Stomach (tissue), 9 donors: Measurements from ENCODE around the gene ATOX1. TPM values are rescaled to one million over a fixed set of nuclear protein-coding genes. Genes with fewer than 3 reads are reported as not detected.

ENCODE experiments used
- DNase-seq, 2 donors: peaks; one replicate each; pipeline versions ENCODE4 v3.0.0 to v3.0.0-alpha.2; 2013 to 2019
- H3K27ac ChIP-seq, 5 donors: fragments of 200-600 bp in 4 of 5; sonication (generic) in 4 of 5; one replicate each; pipeline ENCODE4 v1.5.1; 2013 to 2019; ENCODE audit warnings: mild to moderate bottlenecking in 1 of 5, moderate library complexity in 1 of 5
- H3K27me3 ChIP-seq, 3 donors: fragments of 200-600 bp; sonication (generic); one replicate each; pipeline ENCODE4 v1.5.1; 2017 to 2019; ENCODE audit warnings: mixed run types in 1 of 3
- H3K36me3 ChIP-seq, 4 donors: fragments of 200-600 bp; sonication (generic); 1 replicate in 3 of 4; 2 replicates in 1 of 4; pipeline ENCODE4 v1.5.1; 2016 to 2019
- H3K4me1 ChIP-seq, 4 donors: fragments of 200-600 bp; sonication (generic); one replicate each; pipeline ENCODE4 v1.5.1; 2016 to 2019
- H3K4me3 ChIP-seq, 4 donors: fragments of 200-600 bp; sonication (generic) in 3 of 4; one replicate each; pipeline ENCODE4 v1.5.1; 2016 to 2019; ENCODE audit warnings: mild to moderate bottlenecking in 1 of 4
- H3K9me3 ChIP-seq, 4 donors: fragments of 200-600 bp; sonication (generic); one replicate each; pipeline ENCODE4 v1.5.1; 2016 to 2019
- EP300 ChIP-seq: sonication (generic); formaldehyde crosslinking; IDR thresholded peaks from one replicate; pipeline ENCODE4 v1.6.1; 2017; ENCODE audit warnings: antibody characterized with exemption
- POLR2A ChIP-seq, 4 donors: fragments of 450-650 bp; IDR thresholded peaks; one replicate each; pipeline ENCODE4 v1.6.1; 2016; ENCODE audit warnings: antibody characterized with exemption in 4 of 4, control low read depth in 2 of 4, mild to moderate bottlenecking in 1 of 4, moderate library complexity in 1 of 4
- POLR2AphosphoS5 ChIP-seq, 3 donors: sonication (generic); formaldehyde crosslinking; IDR thresholded peaks; one replicate each; pipeline ENCODE4 v1.6.1; 2016; ENCODE audit warnings: antibody characterized with exemption in 3 of 3
- WGBS, 5 donors: extraction: QIAGEN DNeasy Blood & Tissue Kit in 3 of 5; methylation state at CpG; one replicate each; pipeline versions ENCODE4 v1.1.5 to v1.1.7; 2013 to 2018; 5-methylcytosine and 5-hydroxymethylcytosine counted together
- intact Hi-C: fragments of 100-400 bp; cut with DNase I; formaldehyde crosslinking; loops from one replicate; pipeline ENCODE4 v1.15.1; 2023; ENCODE audit warnings: low total_unique reads
- polyA plus RNA-seq, 3 donors: library from polyadenylated mRNA; stranded (reverse); fragments of 200-250 nt; gene quantifications; one replicate each; pipeline ENCODE4 v1.2.3, GENCODE V29; 2013
- total RNA-seq, 5 donors: library from RNA; depleted of rRNA; stranded (reverse); fragments of >200 nt; gene quantifications; one replicate each; pipeline versions ENCODE4 v1.1.0 to v1.2.3, GENCODE V29; 2014 to 2016
- TF ChIP-seq, protein P1 (sequence below), 7 experiments: fragments of 450-650 bp in 4 of 7; fragments of 200-600 bp in 3 of 7; sonication (generic) in 3 of 7; IDR thresholded peaks; one replicate each; pipeline ENCODE4 v1.5.1; 2016 to 2019; ENCODE audit warnings: antibody characterized with exemption in 7 of 7, control low read depth in 2 of 7, mild to moderate bottlenecking in 1 of 7
- donor health status: healthy with polysubstance abuse.
- donor health status: Bipolar disorder and iron deficiency.
- donor health status: healthy.

The ATOX1 gene
- total and polyA plus RNA-seq, 8 donors: 24.6 to 177 (median 80.6) TPM; not detected in 1

DNA sequence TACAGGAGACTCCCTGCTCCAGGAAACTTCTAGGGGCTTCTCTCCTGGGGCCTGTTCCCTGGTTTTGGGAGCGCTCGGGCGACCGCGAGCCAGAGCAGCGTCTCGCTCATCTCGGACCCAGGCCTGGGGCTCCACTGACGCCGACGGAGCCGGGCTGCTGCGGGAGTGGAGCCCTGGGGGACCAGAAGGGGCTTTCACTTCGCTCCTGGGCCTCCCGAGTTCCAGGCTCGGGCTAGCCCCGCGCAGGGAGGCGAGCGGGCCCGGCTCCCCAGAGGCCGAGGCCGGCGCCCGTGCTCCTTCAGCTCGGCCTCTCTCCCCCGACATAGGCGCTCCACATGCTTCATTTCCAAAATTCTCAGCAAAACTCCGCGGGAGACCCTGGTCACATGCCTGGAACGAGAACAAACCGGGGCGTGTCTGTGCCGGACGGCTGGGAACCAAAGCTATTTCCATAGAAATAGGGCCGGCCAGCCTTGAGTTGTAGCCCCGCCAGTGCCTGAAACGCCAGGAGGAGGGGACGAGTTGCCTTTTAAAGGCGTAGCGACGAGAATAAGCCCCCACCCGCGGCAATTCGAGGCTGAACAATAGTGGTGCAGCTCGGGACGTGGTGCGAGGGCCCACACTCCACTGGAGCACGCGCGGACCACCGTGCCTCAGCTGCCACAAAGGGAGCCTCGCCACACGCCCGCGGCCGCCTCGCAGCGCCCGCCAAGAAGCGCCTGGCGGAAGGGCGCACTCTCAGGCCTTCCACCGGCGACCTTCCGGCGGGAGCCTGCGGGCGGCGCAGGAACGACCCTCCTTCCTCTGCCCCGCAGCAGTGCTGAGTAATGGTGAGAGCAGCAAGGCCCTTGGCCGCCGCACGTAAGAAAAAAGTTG lies 12.2 kb upstream of the ATOX1 start:
- no peaks in the 10 kb centered on the region for H3K9me3 ChIP-seq
- H3K4me1 ChIP-seq: peaks cover 20 to 44% (median 35%) of the 10 kb centered on the region in 4 donors
- peak overlapping the region; percentile 93 to 96 (median 95) for H3K27ac ChIP-seq
- H3K27me3 ChIP-seq: no peaks in the 10 kb centered on the region
- 6 to 18% (median 9%) methylated on average over 46 to 75 of the region's 75 CpGs for WGBS, 5 donors
- H3K4me3 ChIP-seq: peak overlapping the region; percentile 41 to 56 (median 55)
- intact Hi-C loops: no loop called here
- H3K36me3 ChIP-seq: no peaks in the 10 kb centered on the region
- TF ChIP-seq, protein P1, sequence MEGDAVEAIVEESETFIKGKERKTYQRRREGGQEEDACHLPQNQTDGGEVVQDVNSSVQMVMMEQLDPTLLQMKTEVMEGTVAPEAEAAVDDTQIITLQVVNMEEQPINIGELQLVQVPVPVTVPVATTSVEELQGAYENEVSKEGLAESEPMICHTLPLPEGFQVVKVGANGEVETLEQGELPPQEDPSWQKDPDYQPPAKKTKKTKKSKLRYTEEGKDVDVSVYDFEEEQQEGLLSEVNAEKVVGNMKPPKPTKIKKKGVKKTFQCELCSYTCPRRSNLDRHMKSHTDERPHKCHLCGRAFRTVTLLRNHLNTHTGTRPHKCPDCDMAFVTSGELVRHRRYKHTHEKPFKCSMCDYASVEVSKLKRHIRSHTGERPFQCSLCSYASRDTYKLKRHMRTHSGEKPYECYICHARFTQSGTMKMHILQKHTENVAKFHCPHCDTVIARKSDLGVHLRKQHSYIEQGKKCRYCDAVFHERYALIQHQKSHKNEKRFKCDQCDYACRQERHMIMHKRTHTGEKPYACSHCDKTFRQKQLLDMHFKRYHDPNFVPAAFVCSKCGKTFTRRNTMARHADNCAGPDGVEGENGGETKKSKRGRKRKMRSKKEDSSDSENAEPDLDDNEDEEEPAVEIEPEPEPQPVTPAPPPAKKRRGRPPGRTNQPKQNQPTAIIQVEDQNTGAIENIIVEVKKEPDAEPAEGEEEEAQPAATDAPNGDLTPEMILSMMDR (IDR thresholded peaks at IDR 0.05): no peak
- TF ChIP-seq POLR2A (IDR thresholded peaks at IDR 0.05): no peak
- no peak for TF ChIP-seq POLR2AphosphoS5 (IDR thresholded peaks at IDR 0.05)
- no peak for TF ChIP-seq EP300
- peak; percentile 59 to 91 for DNase-seq

DNA sequence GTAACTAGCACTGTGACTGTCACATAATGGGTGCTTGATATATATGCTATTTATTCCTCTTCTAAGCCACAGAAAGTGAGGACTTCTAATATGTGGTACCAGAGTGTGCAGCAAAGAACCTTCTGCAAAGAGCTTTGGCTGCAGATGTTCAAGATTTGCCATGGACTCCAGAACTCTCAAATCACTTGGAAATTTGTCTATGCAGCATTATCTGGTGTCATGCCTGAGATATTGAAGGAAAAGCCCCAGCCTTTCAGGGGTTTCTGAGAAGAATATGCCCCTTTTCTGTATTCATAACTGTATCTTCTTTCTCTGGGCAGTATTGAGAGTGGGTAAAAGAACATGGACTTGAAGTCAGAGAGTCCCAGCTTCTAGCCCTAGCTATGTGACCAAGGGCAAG lies 8.5 kb upstream of the ATOX1 start:
- DNase-seq: no peak
- Histone ChIP-seq H3K36me3 (no peaks in the 10 kb centered on the region), H3K4me1 (peaks cover 7 to 15% (median 9%) of the 10 kb centered on the region in 4 donors), H3K27ac (no peak overlapping the region), H3K27me3 (no peaks in the 10 kb centered on the region), H3K9me3 (no peaks in the 10 kb centered on the region), H3K4me3 (no peak overlapping the region)
- intact Hi-C loops: no loop called here
- TF ChIP-seq, protein P1 (IDR thresholded peaks at IDR 0.05): no peak
- TF ChIP-seq EP300 (no peak), POLR2AphosphoS5 (IDR thresholded peaks at IDR 0.05) (no peak), POLR2A (IDR thresholded peaks at IDR 0.05) (no peak)

DNA sequence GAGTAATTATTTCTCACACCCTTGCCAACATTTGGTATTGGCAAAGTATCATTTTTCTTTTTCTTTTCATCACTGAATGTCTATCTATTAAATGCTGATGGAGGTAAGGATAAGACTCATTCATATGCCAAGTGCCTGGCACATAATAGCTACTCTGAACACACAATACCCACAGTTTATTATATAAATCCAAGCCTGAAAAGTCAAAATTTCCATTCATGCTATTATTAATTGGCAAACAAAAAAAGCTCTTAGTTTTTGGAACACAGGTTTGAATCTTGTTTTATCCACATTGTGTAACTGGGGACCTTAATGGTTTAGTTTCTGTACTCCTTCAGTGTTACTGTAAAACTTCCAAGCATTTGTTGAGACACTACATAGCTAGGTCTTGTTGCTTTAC lies 6.4 kb upstream of the ATOX1 start:
- no peak for DNase-seq
- H3K27ac ChIP-seq: no peak overlapping the region
- H3K36me3 ChIP-seq: no peaks in the 10 kb centered on the region
- intact Hi-C loops: no loop called here
- H3K27me3 ChIP-seq: no peaks in the 10 kb centered on the region
- peaks cover 0 to 5% (median 1%) of the 10 kb centered on the region in 4 donors for H3K4me1 ChIP-seq
- H3K9me3 ChIP-seq: no peaks in the 10 kb centered on the region
- TF ChIP-seq POLR2AphosphoS5 (IDR thresholded peaks at IDR 0.05) (no peak), POLR2A (IDR thresholded peaks at IDR 0.05) (no peak), EP300 (no peak)
- TF ChIP-seq, protein P1 (IDR thresholded peaks at IDR 0.05): no peak
- no peak overlapping the region for H3K4me3 ChIP-seq

- Histone ChIP-seq H3K36me3 (peaks cover 0 to 6% (median 2%) of the 10 kb centered on the region in 4 donors), H3K4me1 (peaks cover 25 to 39% (median 33%) of the 10 kb centered on the region in 4 donors), H3K27ac (peak overlapping the region; percentile 78 to 90 (median 88)), H3K27me3 (no peaks in the 10 kb centered on the region), H3K4me3 (peak overlapping the region; percentile 69 to 97 (median 88)), H3K9me3 (no peaks in the 10 kb centered on the region)
- 0 to 2% (median 1%) methylated on average over 10 to 11 of the region's 11 CpGs for WGBS, 5 donors
- intact Hi-C loops: no loop called here
- no peak for TF ChIP-seq EP300
- no peak for TF ChIP-seq POLR2A (IDR thresholded peaks at IDR 0.05)
- TF ChIP-seq POLR2AphosphoS5 (IDR thresholded peaks at IDR 0.05): no peak
- TF ChIP-seq, protein P1 (IDR thresholded peaks at IDR 0.05): no peak
- peak in 1 of 2 donors; percentile 31 for DNase-seq
Observed at GRCh38 chr5:151758141-151758429, 346 bp downstream of the ATOX1 start.
